ENCODE results near the gene MRE11. TPM values are rescaled to one million over a fixed set of nuclear protein-coding genes. Genes with fewer than 3 reads are reported as not detected.

MRE11 gene
- total RNA-seq, 4 donors from 2014 or later = 12.2 to 45.2 (median 18.4) TPM

DNA sequence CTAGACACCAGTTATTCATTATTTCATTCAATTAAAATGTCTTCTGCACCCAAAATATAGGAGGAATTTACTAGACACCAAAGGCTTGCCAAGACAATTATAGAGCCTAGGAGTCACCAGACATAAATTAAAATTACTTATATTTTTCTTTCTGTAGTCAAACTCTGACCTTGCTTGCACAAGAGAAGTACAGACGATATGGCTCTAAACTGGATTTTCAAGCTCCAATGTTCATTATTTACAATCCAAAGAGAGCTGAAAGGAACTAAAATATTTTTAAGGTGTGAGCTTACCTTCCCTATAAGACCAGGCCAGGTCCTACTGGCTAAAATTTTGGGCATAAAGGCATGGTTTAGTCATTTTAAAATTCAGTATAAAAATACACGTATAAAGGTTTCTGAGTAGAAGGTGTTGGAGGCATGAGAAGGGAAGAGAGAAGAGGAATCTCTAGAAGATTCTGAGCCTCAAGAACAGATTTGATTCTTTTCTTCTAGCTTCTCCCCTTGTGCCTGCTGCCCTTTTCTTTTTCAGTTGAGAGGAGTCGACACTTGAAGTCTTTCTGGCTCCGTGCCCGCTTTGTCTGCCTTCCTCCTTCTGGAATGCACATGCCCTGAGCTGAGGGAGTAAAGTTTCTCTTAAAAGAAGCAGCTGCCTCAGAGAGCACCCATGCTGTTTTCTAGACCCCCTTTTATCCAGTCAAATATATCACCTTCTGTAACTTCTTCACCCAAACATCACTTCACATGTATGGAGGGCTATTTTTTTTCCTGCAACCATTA lies 32.1 kb upstream of the MRE11 start:
- Histone ChIP-seq H3K27me3 (no peaks in the 10 kb centered on the region), H3K4me3 (no peak overlapping the region), H3K27ac (no peak overlapping the region), H3K9me3 (no peaks in the 10 kb centered on the region), H3K4me1 (peaks cover 11% of the 10 kb centered on the region), H3K36me3 (no peaks in the 10 kb centered on the region)
- 25% methylated on average over 5 of the region's 5 CpGs for WGBS
- peak; percentile 74 to 80 for DNase-seq (ENCODE audit: low spot score in 2 of 2)
- TF ChIP-seq CTCF (IDR thresholded peaks at IDR 0.05) (no peak), POLR2AphosphoS5 (IDR thresholded peaks at IDR 0.05) (no peak), EP300 (IDR thresholded peaks at IDR 0.05) (no peak), POLR2A (IDR thresholded peaks at IDR 0.05) (no peak)

- Histone ChIP-seq H3K4me1 (peaks cover 14% of the 10 kb centered on the region), H3K36me3 (no peaks in the 10 kb centered on the region), H3K4me3 (no peak overlapping the region), H3K27ac (no peak overlapping the region), H3K9me3 (no peaks in the 10 kb centered on the region), H3K27me3 (no peaks in the 10 kb centered on the region)
- 59% methylated on average over 1 of the region's 1 CpG for WGBS
- no peak for TF ChIP-seq EP300 (IDR thresholded peaks at IDR 0.05)
- no peak for TF ChIP-seq POLR2AphosphoS5 (IDR thresholded peaks at IDR 0.05)
- TF ChIP-seq CTCF (IDR thresholded peaks at IDR 0.05) = no peak
- TF ChIP-seq POLR2A (IDR thresholded peaks at IDR 0.05) = no peak
- DNase-seq (ENCODE audit: low spot score in 2 of 2) = no peak
These were observed 30.7 kb upstream of the MRE11 start for GRCh38 chr11:94524341-94524740.

DNA sequence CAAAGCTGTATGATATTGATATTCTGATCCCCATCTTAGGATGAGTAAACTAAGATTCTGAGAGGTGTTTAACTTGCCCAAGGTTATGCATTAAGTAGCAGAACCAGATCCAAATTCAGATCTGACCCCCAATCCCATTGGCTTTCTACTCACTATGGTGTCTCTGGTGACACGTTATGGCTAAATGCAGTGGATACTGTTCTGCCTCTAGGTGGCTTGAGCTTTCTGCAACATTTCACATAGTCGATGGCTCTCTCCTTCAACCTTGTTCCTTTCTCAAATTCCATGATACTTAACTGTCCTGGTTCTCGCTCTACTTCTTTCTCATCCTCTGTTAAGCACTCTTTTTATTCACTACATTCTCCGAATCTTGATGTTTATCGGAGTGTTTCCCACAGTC lies 28.0 kb upstream of the MRE11 start:
- WGBS = 66% methylated on average over 5 of the region's 5 CpGs
- no peak for DNase-seq (ENCODE audit: low spot score in 2 of 2)
- H3K4me1 ChIP-seq = peaks cover 14% of the 10 kb centered on the region

GRCh38 chr11:94519478-94520084 lies 25.9 kb upstream of the MRE11 start:
- WGBS = 8% methylated on average over 5 of the region's 5 CpGs
- peaks cover 4% of the 10 kb centered on the region for H3K4me1 ChIP-seq
- TF ChIP-seq POLR2A (IDR thresholded peaks at IDR 0.05) = no peak
- TF ChIP-seq CTCF (IDR thresholded peaks at IDR 0.05) = peak; percentile 23 to 51
- no peak overlapping the region for H3K4me3 ChIP-seq
- no peaks in the 10 kb centered on the region for H3K27me3 ChIP-seq
- DNase-seq (ENCODE audit: low spot score in 2 of 2) = no peak
- H3K36me3 ChIP-seq = no peaks in the 10 kb centered on the region
- H3K9me3 ChIP-seq = no peaks in the 10 kb centered on the region
- no peak overlapping the region for H3K27ac ChIP-seq

More for the DNA sequence above, 28.0 kb upstream of the MRE11 start:
- no peaks in the 10 kb centered on the region for H3K27me3 ChIP-seq
- TF ChIP-seq POLR2AphosphoS5 (IDR thresholded peaks at IDR 0.05) (no peak), EP300 (IDR thresholded peaks at IDR 0.05) (no peak), CTCF (IDR thresholded peaks at IDR 0.05) (peak in 1 of 2 donors; percentile 7), POLR2A (IDR thresholded peaks at IDR 0.05) (no peak)
- H3K36me3 ChIP-seq = no peaks in the 10 kb centered on the region
- H3K4me3 ChIP-seq = no peak overlapping the region
- H3K27ac ChIP-seq = no peak overlapping the region
- no peaks in the 10 kb centered on the region for H3K9me3 ChIP-seq

- Histone ChIP-seq H3K36me3 (no peaks in the 10 kb centered on the region), H3K27me3 (no peaks in the 10 kb centered on the region), H3K4me1 (peaks cover 4% of the 10 kb centered on the region), H3K4me3 (no peak overlapping the region), H3K27ac (no peak overlapping the region), H3K9me3 (no peaks in the 10 kb centered on the region)
- no peak for TF ChIP-seq POLR2A (IDR thresholded peaks at IDR 0.05)
- TF ChIP-seq POLR2AphosphoS5 (IDR thresholded peaks at IDR 0.05) = no peak
- no peak for TF ChIP-seq CTCF (IDR thresholded peaks at IDR 0.05)
- no peak for TF ChIP-seq EP300 (IDR thresholded peaks at IDR 0.05)
- no peak for DNase-seq (ENCODE audit: low spot score in 2 of 2)
- WGBS = 44% methylated on average over 4 of the region's 4 CpGs
These were observed 24.7 kb upstream of the MRE11 start for GRCh38 chr11:94518300-94518699.
